MM.1S (cell line): Measurements from ENCODE around the gene C8G.

ENCODE experiments used
- CTCF ChIP-seq: fragments of 300-600 bp; sonication (generic); IDR thresholded peaks from 2 replicates; pipeline ENCODE4 v1.5.1; 2016; ENCODE audit warnings: antibody characterized with exemption, low read length, mixed read lengths
- EZH2phosphoT487 ChIP-seq: fragments of 300-600 bp; sonication (generic); IDR thresholded peaks from 2 replicates; pipeline ENCODE4 v1.6.1; 2018; ENCODE audit warnings: antibody characterized with exemption, low read length

GRCh38 chr9:136920069-136920468, 25.0 kb upstream of the C8G start:
- no peak for TF ChIP-seq EZH2phosphoT487
- TF ChIP-seq CTCF: no peak
